H9 (cell line): ENCODE data around the gene SLC25A11. TPM values are rescaled to one million over a fixed set of nuclear protein-coding genes. Genes with fewer than 3 reads are reported as not detected.
A peak's percentile ranks its signal among the peaks of the same experiment; 100 is the strongest.

Experiments
- DNase-seq: peaks from one replicate; pipeline ENCODE4 v3.0.0-alpha.2; 2017
- H2AFZ ChIP-seq: one replicate; pipeline ENCODE4 v1.6.1; 2013; ENCODE audit warnings: mild to moderate bottlenecking, low read length, control low read depth, moderate library complexity
- H2AK5ac ChIP-seq: 2 replicates; pipeline ENCODE4 v1.6.1; 2013; ENCODE audit warnings: low read length, control low read depth, mixed read lengths; ENCODE audit not compliant: insufficient read length
- H2BK120ac ChIP-seq: one replicate; pipeline ENCODE4 v1.6.1; 2013; ENCODE audit warnings: low read depth, mild to moderate bottlenecking, low read length, control low read depth, inconsistent platforms; ENCODE audit not compliant: poor library complexity, severe bottlenecking
- H2BK12ac ChIP-seq: 2 replicates; pipeline ENCODE4 v1.6.1; 2013; ENCODE audit warnings: low read length, control low read depth, mixed read lengths, low read depth; ENCODE audit not compliant: insufficient read length
- H2BK15ac ChIP-seq: 2 replicates; pipeline ENCODE4 v1.6.1; 2013; ENCODE audit warnings: low read depth, low read length, control low read depth
- H2BK20ac ChIP-seq: one replicate; pipeline ENCODE4 v1.6.1; 2013; ENCODE audit warnings: low read depth, mild to moderate bottlenecking, low read length, control low read depth, inconsistent platforms; ENCODE audit not compliant: poor library complexity, severe bottlenecking
- H2BK5ac ChIP-seq: 2 replicates; pipeline ENCODE4 v1.6.1; 2013; ENCODE audit warnings: low read length, control low read depth, mixed read lengths; ENCODE audit not compliant: insufficient read length
- H3K14ac ChIP-seq: 2 replicates; pipeline ENCODE4 v1.6.1; 2013; ENCODE audit warnings: low read length, control low read depth; ENCODE audit not compliant: insufficient read depth
- H3K18ac ChIP-seq: 2 replicates; pipeline ENCODE4 v1.6.1; 2013; ENCODE audit warnings: low read depth, mild to moderate bottlenecking, mixed read lengths, low read length, control low read depth; ENCODE audit not compliant: insufficient read length
- H3K23ac ChIP-seq: 2 replicates; pipeline ENCODE4 v1.6.1; 2013; ENCODE audit warnings: low read length, control low read depth, mixed read lengths, low read depth; ENCODE audit not compliant: insufficient read length
- H3K23me2 ChIP-seq: 2 replicates; pipeline ENCODE4 v1.6.1; 2013; ENCODE audit warnings: low read depth, mild to moderate bottlenecking, mixed read lengths, low read length, control low read depth; ENCODE audit not compliant: insufficient read length, poor library complexity, severe bottlenecking
- H3K27ac ChIP-seq: 2 replicates; pipeline ENCODE4 v1.5.1; 2013; ENCODE audit warnings: low read length, control low read depth, mixed read lengths, low read depth; ENCODE audit not compliant: insufficient read length
- H3K27me3 ChIP-seq: 2 replicates; pipeline ENCODE4 v1.6.1; 2013; ENCODE audit warnings: low read length, control low read depth, inconsistent platforms; ENCODE audit not compliant: insufficient read depth
- H3K4ac ChIP-seq: 2 replicates; pipeline ENCODE4 v1.6.1; 2013; ENCODE audit warnings: low read depth, mild to moderate bottlenecking, control low read depth, inconsistent platforms, low read length, moderate library complexity
- H3K4me1 ChIP-seq: 2 replicates; pipeline ENCODE4 v1.6.1; 2013; ENCODE audit warnings: low read length, control low read depth, inconsistent platforms; ENCODE audit not compliant: insufficient read depth
- H3K4me2 ChIP-seq: 2 replicates; pipeline ENCODE4 v1.6.1; 2013; ENCODE audit warnings: low read length, control low read depth, mixed read lengths; ENCODE audit not compliant: insufficient read length, insufficient read depth
- H3K56ac ChIP-seq: 2 replicates; pipeline ENCODE4 v1.6.1; 2013; ENCODE audit warnings: low read depth, mild to moderate bottlenecking, mixed read lengths, low read length, control low read depth; ENCODE audit not compliant: insufficient read length
- H3K79me1 ChIP-seq: 2 replicates; pipeline ENCODE4 v1.6.1; 2013; ENCODE audit warnings: low read depth, mild to moderate bottlenecking, moderate library complexity, low read length, control low read depth, inconsistent platforms; ENCODE audit not compliant: insufficient read depth, poor library complexity, severe bottlenecking
- H3K79me2 ChIP-seq: 2 replicates; pipeline ENCODE4 v1.6.1; 2013; ENCODE audit warnings: low read length, control low read depth, inconsistent platforms; ENCODE audit not compliant: insufficient read depth
- H3K9ac ChIP-seq: 2 replicates; pipeline ENCODE4 v1.6.1; 2013; ENCODE audit warnings: low read length, control low read depth, mixed read lengths; ENCODE audit not compliant: insufficient read length; ENCODE audit errors: extremely low read depth
- H3K9me3 ChIP-seq: one replicate; pipeline ENCODE4 v1.6.1; 2013; ENCODE audit warnings: low read depth, low read length, inconsistent platforms; ENCODE audit not compliant: control insufficient read depth
- H3T11ph ChIP-seq: one replicate; pipeline ENCODE4 v1.6.1; 2013; ENCODE audit warnings: mild to moderate bottlenecking, low read length, control low read depth, inconsistent platforms
- H4K20me1 ChIP-seq: one replicate; pipeline ENCODE4 v1.6.1; 2013; ENCODE audit not compliant: control insufficient read depth, insufficient read length, insufficient read depth
- H4K5ac ChIP-seq: 2 replicates; pipeline ENCODE4 v1.6.1; 2013; ENCODE audit warnings: low read depth, mild to moderate bottlenecking, mixed read lengths, low read length, control low read depth; ENCODE audit not compliant: insufficient read length
- H4K8ac ChIP-seq: replicated peaks from 2 replicates; pipeline ENCODE4 v1.6.1; 2013; ENCODE audit warnings: low read length, control low read depth, mixed read lengths, low read depth; ENCODE audit not compliant: insufficient read length
- H4K91ac ChIP-seq: 2 replicates; pipeline ENCODE4 v1.6.1; 2013; ENCODE audit warnings: low read depth, mild to moderate bottlenecking, moderate library complexity, mixed read lengths, low read length, control low read depth; ENCODE audit not compliant: insufficient read length
- H3K27ac Mint-ChIP-seq, 3 experiments: 2 replicates in 2 of 3; 3 replicates in 1 of 3; pipeline ENCODE4 v1.8.0; 2020 to 2021; ENCODE audit warnings: mixed read lengths in 3 of 3, mild to moderate bottlenecking in 1 of 3, moderate library complexity in 1 of 3
- H3K27me3 Mint-ChIP-seq: 2 replicates; pipeline ENCODE4 v1.8.0; 2021; ENCODE audit warnings: low read depth, mild to moderate bottlenecking, moderate library complexity, mixed read lengths
- H3K36me3 Mint-ChIP-seq, 3 experiments: 2 replicates in 2 of 3; 3 replicates in 1 of 3; pipeline ENCODE4 v1.8.0; 2020 to 2021; ENCODE audit warnings: low read depth in 3 of 3, mixed read lengths in 3 of 3; ENCODE audit not compliant: insufficient read depth in 1 of 3
- H3K4me1 Mint-ChIP-seq, 2 experiments: 2 replicates each; pipeline ENCODE4 v1.8.0; 2020; ENCODE audit warnings: mixed read lengths in 2 of 2
- H3K4me3 Mint-ChIP-seq, 2 experiments: 2 replicates in 1 of 2; 3 replicates in 1 of 2; pipeline ENCODE4 v1.8.0; 2020 to 2021; ENCODE audit warnings: mild to moderate bottlenecking in 2 of 2, mixed read lengths in 2 of 2, moderate library complexity in 1 of 2
- H3K9me3 Mint-ChIP-seq, 2 experiments: 2 replicates in 1 of 2; 3 replicates in 1 of 2; pipeline ENCODE4 v1.8.0; 2020; ENCODE audit warnings: mild to moderate bottlenecking in 2 of 2, mixed read lengths in 2 of 2, moderate library complexity in 1 of 2
- CTCF ChIP-seq: fragments of 200-600 bp; sonication (generic); conservative IDR thresholded peaks from 3 replicates; pipeline ENCODE4 v1.8.0; 2021; ENCODE audit warnings: antibody characterized with exemption, mild to moderate bottlenecking
- WGBS: extraction: QIAGEN DNeasy Blood & Tissue Kit; methylation state at CpG from one replicate; pipeline ENCODE4 v1.1.7; 2013; ENCODE audit warnings: missing lambda C conversion rate, low lambda C conversion rate, mixed read lengths; ENCODE audit not compliant: insufficient read length; ENCODE audit errors: extremely low coverage; 5-methylcytosine and 5-hydroxymethylcytosine counted together
- total RNA-seq: library from RNA; stranded (reverse); gene quantifications from 2 replicates; pipeline ENCODE4 v1.2.1, GENCODE V29; 2021

Gene SLC25A11
- total RNA-seq, 1 experiment from 2014 or later: 74.9 TPM

- no peaks in the 10 kb centered on the region for H3K9me3 ChIP-seq
These were observed 6.2 kb downstream of the SLC25A11 start for GRCh38 chr17:4933646-4934045.

More at GRCh38 chr17:4933646-4934045, 6.2 kb downstream of the SLC25A11 start:
- H3K27ac Mint-ChIP-seq: peak overlapping the region in 1 of 3 experiments; percentile 78; a peak in 1 of 7 replicates
- Histone ChIP-seq H2AK5ac (no peak overlapping the region), H3K79me1 (peaks cover 1% of the 10 kb centered on the region), H3K4ac (no peak overlapping the region), H3K79me2 (no peaks in the 10 kb centered on the region; the same call in 1 of the 2 replicates), H4K5ac (no peak overlapping the region), H3K27ac (no peak overlapping the region), H4K20me1 (peaks cover 3% of the 10 kb centered on the region), H3K9ac (no peak overlapping the region), H4K91ac (no peak overlapping the region), H3K18ac (no peak overlapping the region), H3K23ac (no peak overlapping the region), H3K27me3 (no peaks in the 10 kb centered on the region), H2BK15ac (no peak overlapping the region), H4K8ac (no peak overlapping the region), H2BK20ac (no peak overlapping the region), H2AFZ (no peak overlapping the region), H3K4me2 (no peak overlapping the region), H3K4me1 (no peaks in the 10 kb centered on the region), H2BK120ac (no peak overlapping the region), H3K23me2 (peaks cover under 1% of the 10 kb centered on the region), H2BK12ac (no peak overlapping the region), H3K14ac (no peak overlapping the region), H3K56ac (no peak overlapping the region), H2BK5ac (no peak overlapping the region), H3T11ph (no peak overlapping the region)
- no peaks in the 10 kb centered on the region for H3K9me3 Mint-ChIP-seq
- peaks cover 22 to 23% of the 10 kb centered on the region in 2 experiments for H3K4me1 Mint-ChIP-seq
- peaks cover 20 to 53% (median 31%) of the 10 kb centered on the region in 3 experiments for H3K36me3 Mint-ChIP-seq
- no peak for TF ChIP-seq CTCF
- DNase-seq: no peak
- H3K27me3 Mint-ChIP-seq: no peaks in the 10 kb centered on the region; the same call in 1 of the 2 replicates
- WGBS: no CpG with 5 or more reads among the region's 16 CpGs
- H3K4me3 Mint-ChIP-seq: 0 out of 5 replicates have a peak overlapping the region, but pooled peaks of 1 of the 2 experiments have one; percentile 27
